Kidney epithelial cell (primary cell): ENCODE results near the gene PCCA. TPM values are rescaled to one million over a fixed set of nuclear protein-coding genes. Genes with fewer than 3 reads are reported as not detected.

Experiments used
- DNase-seq: peaks from one replicate; pipeline ENCODE4 v3.0.0-alpha.2; 2010; ENCODE audit warnings: low read depth
- H3K27me3 ChIP-seq: 2 replicates; pipeline ENCODE4 v1.6.0; 2011; ENCODE audit warnings: low read length; ENCODE audit not compliant: control insufficient read depth, insufficient read depth
- H3K36me3 ChIP-seq: 2 replicates; pipeline ENCODE4 v1.5.1; 2011; ENCODE audit warnings: low read length; ENCODE audit not compliant: control insufficient read depth, insufficient read depth
- H3K4me3 ChIP-seq: 2 replicates; pipeline ENCODE4 v1.5.1; 2011; ENCODE audit warnings: low read depth, mild to moderate bottlenecking, control low read depth, low read length
- total RNA-seq: library from RNA; depleted of rRNA; stranded (reverse); fragments of >200 nt; gene quantifications from 2 replicates; pipeline ENCODE4 v1.2.3, GENCODE V29; 2015
- TF ChIP-seq, protein P1 (sequence below): IDR thresholded peaks from 2 replicates; pipeline ENCODE4 v1.5.1; 2011; ENCODE audit warnings: mild to moderate bottlenecking, moderate library complexity, low read length, control low read depth, inconsistent platforms; ENCODE audit not compliant: insufficient read depth, poor library complexity, severe bottlenecking

Gene PCCA
- total RNA-seq, 1 donor from 2014 or later = 15.7 TPM

- Histone ChIP-seq H3K4me3 (no peak overlapping the region), H3K27me3 (no peaks in the 10 kb centered on the region), H3K36me3 (no peaks in the 10 kb centered on the region)
- TF ChIP-seq, protein P1, sequence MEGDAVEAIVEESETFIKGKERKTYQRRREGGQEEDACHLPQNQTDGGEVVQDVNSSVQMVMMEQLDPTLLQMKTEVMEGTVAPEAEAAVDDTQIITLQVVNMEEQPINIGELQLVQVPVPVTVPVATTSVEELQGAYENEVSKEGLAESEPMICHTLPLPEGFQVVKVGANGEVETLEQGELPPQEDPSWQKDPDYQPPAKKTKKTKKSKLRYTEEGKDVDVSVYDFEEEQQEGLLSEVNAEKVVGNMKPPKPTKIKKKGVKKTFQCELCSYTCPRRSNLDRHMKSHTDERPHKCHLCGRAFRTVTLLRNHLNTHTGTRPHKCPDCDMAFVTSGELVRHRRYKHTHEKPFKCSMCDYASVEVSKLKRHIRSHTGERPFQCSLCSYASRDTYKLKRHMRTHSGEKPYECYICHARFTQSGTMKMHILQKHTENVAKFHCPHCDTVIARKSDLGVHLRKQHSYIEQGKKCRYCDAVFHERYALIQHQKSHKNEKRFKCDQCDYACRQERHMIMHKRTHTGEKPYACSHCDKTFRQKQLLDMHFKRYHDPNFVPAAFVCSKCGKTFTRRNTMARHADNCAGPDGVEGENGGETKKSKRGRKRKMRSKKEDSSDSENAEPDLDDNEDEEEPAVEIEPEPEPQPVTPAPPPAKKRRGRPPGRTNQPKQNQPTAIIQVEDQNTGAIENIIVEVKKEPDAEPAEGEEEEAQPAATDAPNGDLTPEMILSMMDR = no peak
- no peak for DNase-seq
Observed at GRCh38 chr13:100447831-100448230, 358.9 kb downstream of the PCCA start.

DNA sequence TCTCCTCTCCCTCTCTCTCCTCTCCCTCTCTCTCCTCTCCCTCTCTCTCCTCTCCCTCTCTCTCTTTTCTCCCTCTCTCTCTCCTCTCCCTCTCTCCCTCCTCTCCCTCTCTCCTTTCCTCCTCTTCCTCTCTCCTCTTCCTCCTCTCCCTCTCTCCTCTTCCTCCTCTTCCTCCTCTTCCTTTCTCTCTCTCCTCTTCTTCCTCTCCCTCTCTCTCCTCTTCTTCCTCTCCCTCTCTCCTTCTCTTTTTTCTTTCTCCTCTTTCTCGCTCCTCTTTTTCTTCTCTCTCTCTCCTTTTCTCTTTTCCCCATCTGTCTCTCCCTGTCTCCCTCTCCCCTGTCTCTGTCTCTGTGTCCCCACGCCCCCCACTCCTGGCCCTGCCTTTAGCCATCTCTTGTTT, 363.0 kb downstream of the PCCA start:
- Histone ChIP-seq H3K36me3 (no peaks in the 10 kb centered on the region), H3K4me3 (no peak overlapping the region), H3K27me3 (no peaks in the 10 kb centered on the region)
- TF ChIP-seq, protein P1 = no peak
- no peak for DNase-seq

DNA sequence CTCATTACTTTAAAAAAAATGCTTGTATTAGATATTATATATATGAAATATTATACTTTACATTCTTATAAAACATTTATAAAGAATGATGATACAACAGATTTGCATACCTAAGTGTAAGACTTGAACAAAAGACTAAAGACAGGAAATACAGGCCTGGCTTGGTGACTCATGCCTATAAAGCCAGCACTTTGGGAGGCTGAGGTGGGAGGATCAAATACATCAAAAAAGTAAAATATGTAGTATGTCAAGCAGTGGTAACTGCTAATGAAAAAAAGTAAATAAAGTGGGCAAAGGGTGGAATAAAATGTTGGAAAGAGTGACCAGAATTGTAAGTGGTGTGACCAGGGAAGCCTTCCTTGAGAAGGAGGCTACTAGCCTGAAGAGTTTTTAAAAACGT, 366.0 kb downstream of the PCCA start:
- TF ChIP-seq, protein P1 = no peak
- H3K4me3 ChIP-seq = no peak overlapping the region
- H3K27me3 ChIP-seq = no peaks in the 10 kb centered on the region
- no peak for DNase-seq
- no peaks in the 10 kb centered on the region for H3K36me3 ChIP-seq

- H3K27me3 ChIP-seq = no peaks in the 10 kb centered on the region
- no peak for DNase-seq
- no peak overlapping the region for H3K4me3 ChIP-seq
- TF ChIP-seq, protein P1 = no peak
- no peaks in the 10 kb centered on the region for H3K36me3 ChIP-seq
Observed at GRCh38 chr13:100458673-100459072, 369.8 kb downstream of the PCCA start.

DNA sequence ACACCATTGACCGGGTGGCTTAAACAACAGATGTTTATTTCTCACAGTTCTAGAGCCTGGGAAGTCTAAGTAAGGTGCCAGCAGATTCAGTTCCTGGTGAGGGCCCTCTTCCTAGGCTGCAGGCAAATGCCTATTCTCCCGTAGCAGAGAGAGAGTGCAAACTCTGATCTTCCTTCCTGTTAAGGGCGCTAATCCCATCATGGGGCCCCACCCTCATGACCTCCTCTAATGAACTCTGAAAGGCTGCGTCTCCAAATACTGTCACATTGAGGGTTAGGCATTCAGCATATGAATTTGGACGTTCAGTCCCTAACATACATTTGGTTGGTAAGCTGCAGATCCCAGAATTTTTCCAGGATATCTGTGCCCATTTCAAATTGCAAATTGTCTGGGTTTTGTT, 370.9 kb downstream of the PCCA start:
- no peak overlapping the region for H3K4me3 ChIP-seq
- H3K27me3 ChIP-seq = no peaks in the 10 kb centered on the region
- H3K36me3 ChIP-seq = no peaks in the 10 kb centered on the region
- TF ChIP-seq, protein P1 = no peak
- DNase-seq = no peak

DNA sequence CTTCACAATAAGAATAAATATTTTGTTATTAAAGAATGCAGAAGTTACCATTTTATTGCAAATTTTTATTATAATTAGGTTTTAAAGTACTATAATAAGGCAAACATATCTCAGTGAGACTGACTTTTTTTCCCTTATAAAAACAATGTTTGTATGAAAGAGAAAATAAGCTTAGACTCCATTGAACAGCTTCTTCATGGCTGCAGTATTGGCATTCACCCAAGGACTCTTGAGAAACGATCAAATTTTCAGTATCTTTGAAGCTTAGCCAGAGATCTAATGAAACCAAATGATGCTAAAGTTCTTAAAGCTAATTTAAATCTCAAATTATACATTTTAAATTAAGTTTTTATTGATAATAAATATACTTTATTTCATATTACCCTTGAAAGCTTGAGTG, 371.4 kb downstream of the PCCA start:
- no peaks in the 10 kb centered on the region for H3K36me3 ChIP-seq
- no peak for DNase-seq
- H3K4me3 ChIP-seq = no peak overlapping the region
- TF ChIP-seq, protein P1 = no peak
- no peaks in the 10 kb centered on the region for H3K27me3 ChIP-seq
